ENCODE results near the gene MOB1A.
"Not testable (repeated sequence)": the region's sequence is repeated elsewhere in the genome, so short reads cannot be mapped to it uniquely, and the experiment has no call there.

MOB1A gene

GRCh38 chr2:74178211-74179062 is at the start of gene MOB1A:
Gene MOB1A (minus strand): TSS chr2:74178879. CDS start chr2:74178674, 205 bp downstream.
- DNase-seq (ENCODE audit: low read depth): peak; percentile 97

- no peak for DNase-seq (ENCODE audit: low read depth)
Measured at GRCh38 chr2:74227646-74228045, 49.0 kb upstream of the MOB1A start.

- DNase-seq (ENCODE audit: low read depth): no peak
Measured at GRCh38 chr2:74226648-74227213, 48.1 kb upstream of the MOB1A start.

GRCh38 chr2:74225698-74226459 is 47.2 kb upstream of the MOB1A start:
- no peak for DNase-seq (ENCODE audit: low read depth)

- no peak for DNase-seq (ENCODE audit: low read depth)
Measured at GRCh38 chr2:74223941-74224770, 45.5 kb upstream of the MOB1A start.

- DNase-seq (ENCODE audit: low read depth): no peak
Measured at GRCh38 chr2:74222300-74222650, 43.6 kb upstream of the MOB1A start.

GRCh38 chr2:74221604-74222299 is 43.1 kb upstream of the MOB1A start:
- no peak for DNase-seq (ENCODE audit: low read depth)

- no peak for DNase-seq (ENCODE audit: low read depth)
Measured at GRCh38 chr2:74221091-74221490, 42.4 kb upstream of the MOB1A start.

GRCh38 chr2:74219846-74220486 is 41.3 kb upstream of the MOB1A start:
- no peak for DNase-seq (ENCODE audit: low read depth)

GRCh38 chr2:74216642-74217041 is 38.0 kb upstream of the MOB1A start:
- DNase-seq (ENCODE audit: low read depth): no peak

- not testable (repeated sequence) for DNase-seq (ENCODE audit: low read depth)
Measured at GRCh38 chr2:74215771-74216170, 37.1 kb upstream of the MOB1A start.

GRCh38 chr2:74212702-74213410 is 34.2 kb upstream of the MOB1A start:
- DNase-seq (ENCODE audit: low read depth): no peak

- no peak for DNase-seq (ENCODE audit: low read depth)
Measured at GRCh38 chr2:74206180-74206688, 27.6 kb upstream of the MOB1A start.

GRCh38 chr2:74205596-74205995 is 26.9 kb upstream of the MOB1A start:
- DNase-seq (ENCODE audit: low read depth): no peak

- no peak for DNase-seq (ENCODE audit: low read depth)
Measured at GRCh38 chr2:74205113-74205512, 26.4 kb upstream of the MOB1A start.

GRCh38 chr2:74204436-74204835 is 25.8 kb upstream of the MOB1A start:
- no peak for DNase-seq (ENCODE audit: low read depth)

- DNase-seq (ENCODE audit: low read depth): no peak
Measured at GRCh38 chr2:74201596-74201995, 22.9 kb upstream of the MOB1A start.

- no peak for DNase-seq (ENCODE audit: low read depth)
Measured at GRCh38 chr2:74201196-74201595, 22.5 kb upstream of the MOB1A start.

- no peak for DNase-seq (ENCODE audit: low read depth)
Measured at GRCh38 chr2:74199871-74200305, 21.2 kb upstream of the MOB1A start.

- no peak for DNase-seq (ENCODE audit: low read depth)
Measured at GRCh38 chr2:74199275-74199701, 20.6 kb upstream of the MOB1A start.

All from stimulated activated CD8-positive, alpha-beta memory T cell treated with anti-CD3 and anti-CD28 coated beads, Interleukin-4, amount 100 ng/mL, for 24 hours (primary cell).